ENCODE results near the gene TPTE2. TPM values are rescaled to one million over a fixed set of nuclear protein-coding genes. Genes with fewer than 3 reads are reported as not detected.

The TPTE2 gene
- total and polyA plus RNA-seq, 2 donors (not counting 1 experiment from before 2014, with no cell fraction given) = not detected

GRCh38 chr13:19601749-19602725 lies 40.7 kb upstream of the TPTE2 start:
- no peaks in the 10 kb centered on the region for H3K36me3 ChIP-seq (ENCODE audit: control insufficient read depth, insufficient read depth, low read length)
- H4K20me1 ChIP-seq (ENCODE audit: control insufficient read depth, extremely low read depth, insufficient read depth, low read length) = no peaks in the 10 kb centered on the region
- H3K4me2 ChIP-seq (ENCODE audit: extremely low read depth, insufficient read depth, low read length) = peak overlapping the region; percentile 80
- peak overlapping the region; percentile 38 for H3K27ac ChIP-seq (ENCODE audit: insufficient read depth, low read length)
- peak overlapping the region; percentile 85 for H2AFZ ChIP-seq (ENCODE audit: low read length)
- no peaks in the 10 kb centered on the region for H3K27me3 ChIP-seq (ENCODE audit: control insufficient read depth, insufficient read depth, low read length)
- H3K4me1 ChIP-seq (ENCODE audit: control insufficient read depth, extremely low read depth, insufficient read depth, low read length) = peaks cover 4% of the 10 kb centered on the region
- DNase-seq (ENCODE audit: low read depth in 2 of 2) = peak; percentile 29 to 54
- peak overlapping the region; percentile 65 for H3K9ac ChIP-seq (ENCODE audit: insufficient read depth, low read length)
- no peaks in the 10 kb centered on the region for H3K9me3 ChIP-seq (ENCODE audit: control insufficient read depth, insufficient read depth, low read depth, low read length)
- peak overlapping the region; percentile 50 to 71 (median 58) for H3K4me3 ChIP-seq (replicated peaks in 1 of 4; ENCODE audit: control extremely low read depth in 1 of 4, insufficient read depth in 1 of 4, low read depth in 3 of 4, low read length in 4 of 4)
- TF ChIP-seq EZH2 (IDR thresholded peaks at IDR 0.05; ENCODE audit: low read length, missing control alignments) = no peak
- peak in 1 of 2 donors; percentile 9 for TF ChIP-seq CTCF (conservative IDR thresholded peaks at IDR 0.05 in 1 of 2, IDR thresholded peaks at IDR 0.05 in 1 of 2; ENCODE audit: low read depth in 1 of 2, low read length in 2 of 2)
- peaks cover 2% of the 10 kb centered on the region for H3K79me2 ChIP-seq (ENCODE audit: control insufficient read depth, insufficient read depth, low read length)

DNA sequence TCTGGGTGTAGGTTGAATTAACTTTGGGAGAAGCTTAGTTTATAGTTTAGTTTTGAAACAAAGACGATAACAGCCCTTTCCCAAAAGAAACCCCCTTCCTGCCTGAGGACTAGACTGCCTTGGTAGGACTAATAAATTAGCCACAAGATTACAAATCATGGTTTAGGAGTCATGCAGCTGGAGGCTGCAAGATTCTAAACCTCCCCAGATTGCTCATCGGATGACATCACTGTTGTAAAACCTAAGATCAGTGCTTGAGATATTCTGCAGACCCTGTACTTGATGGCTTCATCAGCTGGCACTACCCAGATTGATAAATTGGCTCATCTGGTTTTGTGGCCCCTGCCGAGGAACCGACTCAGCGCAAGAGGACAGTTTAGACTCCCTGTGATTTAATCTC lies 36.2 kb upstream of the TPTE2 start:
- H3K4me3 ChIP-seq (replicated peaks in 1 of 4; ENCODE audit: control extremely low read depth in 1 of 4, insufficient read depth in 1 of 4, low read depth in 3 of 4, low read length in 4 of 4) = no peak overlapping the region
- no peaks in the 10 kb centered on the region for H3K27me3 ChIP-seq (ENCODE audit: control insufficient read depth, insufficient read depth, low read length)
- no peaks in the 10 kb centered on the region for H4K20me1 ChIP-seq (ENCODE audit: control insufficient read depth, extremely low read depth, insufficient read depth, low read length)
- peaks cover 7% of the 10 kb centered on the region for H3K4me1 ChIP-seq (ENCODE audit: control insufficient read depth, extremely low read depth, insufficient read depth, low read length)
- H3K79me2 ChIP-seq (ENCODE audit: control insufficient read depth, insufficient read depth, low read length) = no peaks in the 10 kb centered on the region
- TF ChIP-seq CTCF (conservative IDR thresholded peaks at IDR 0.05 in 1 of 2, IDR thresholded peaks at IDR 0.05 in 1 of 2; ENCODE audit: low read depth in 1 of 2, low read length in 2 of 2) (no peak), EZH2 (IDR thresholded peaks at IDR 0.05; ENCODE audit: low read length, missing control alignments) (no peak)
- H3K4me2 ChIP-seq (ENCODE audit: extremely low read depth, insufficient read depth, low read length) = peak overlapping the region; percentile 29
- DNase-seq (ENCODE audit: low read depth in 2 of 2) = peak; percentile 68 to 74
- no peak overlapping the region for H3K9ac ChIP-seq (ENCODE audit: insufficient read depth, low read length)
- H3K9me3 ChIP-seq (ENCODE audit: control insufficient read depth, insufficient read depth, low read depth, low read length) = no peaks in the 10 kb centered on the region
- no peak overlapping the region for H2AFZ ChIP-seq (ENCODE audit: low read length)
- peak overlapping the region; percentile 29 for H3K27ac ChIP-seq (ENCODE audit: insufficient read depth, low read length)
- H3K36me3 ChIP-seq (ENCODE audit: control insufficient read depth, insufficient read depth, low read length) = no peaks in the 10 kb centered on the region

- Histone ChIP-seq H3K27me3 (ENCODE audit: control insufficient read depth, insufficient read depth, low read length) (no peaks in the 10 kb centered on the region), H2AFZ (ENCODE audit: low read length) (no peak overlapping the region), H3K36me3 (ENCODE audit: control insufficient read depth, insufficient read depth, low read length) (no peaks in the 10 kb centered on the region), H3K4me1 (ENCODE audit: control insufficient read depth, extremely low read depth, insufficient read depth, low read length) (peaks cover 7% of the 10 kb centered on the region), H3K79me2 (ENCODE audit: control insufficient read depth, insufficient read depth, low read length) (no peaks in the 10 kb centered on the region), H3K27ac (ENCODE audit: insufficient read depth, low read length) (peak overlapping the region; percentile 29), H4K20me1 (ENCODE audit: control insufficient read depth, extremely low read depth, insufficient read depth, low read length) (no peaks in the 10 kb centered on the region), H3K4me2 (ENCODE audit: extremely low read depth, insufficient read depth, low read length) (peak overlapping the region; percentile 52), H3K4me3 (replicated peaks in 1 of 4; ENCODE audit: control extremely low read depth in 1 of 4, insufficient read depth in 1 of 4, low read depth in 3 of 4, low read length in 4 of 4) (no peak overlapping the region), H3K9me3 (ENCODE audit: control insufficient read depth, insufficient read depth, low read depth, low read length) (no peaks in the 10 kb centered on the region), H3K9ac (ENCODE audit: insufficient read depth, low read length) (no peak overlapping the region)
- TF ChIP-seq EZH2 (IDR thresholded peaks at IDR 0.05; ENCODE audit: low read length, missing control alignments) (no peak), CTCF (conservative IDR thresholded peaks at IDR 0.05 in 1 of 2, IDR thresholded peaks at IDR 0.05 in 1 of 2; ENCODE audit: low read depth in 1 of 2, low read length in 2 of 2) (no peak)
- DNase-seq (ENCODE audit: low read depth in 2 of 2) = peak; percentile 42 to 60
Measured at GRCh38 chr13:19596960-19597361, 35.6 kb upstream of the TPTE2 start.

All from fibroblast of lung (primary cell).